Mononuclear cell (primary cell): ENCODE data around the gene RXYLT1. TPM values are rescaled to one million over a fixed set of nuclear protein-coding genes. Genes with fewer than 3 reads are reported as not detected.
A peak's percentile ranks its signal among the peaks of the same experiment; 100 is the strongest.

Experiments used
- H3K27me3 ChIP-seq: 2 replicates; pipeline ENCODE4 v1.6.0; 2011; ENCODE audit warnings: low read length, control low read depth; ENCODE audit not compliant: insufficient read depth
- H3K4me1 ChIP-seq: 2 replicates; pipeline ENCODE4 v1.5.1; 2011; ENCODE audit warnings: mild to moderate bottlenecking, low read length, control low read depth; ENCODE audit not compliant: insufficient read depth
- H3K4me3 ChIP-seq: 2 replicates; pipeline ENCODE4 v1.5.1; 2011; ENCODE audit warnings: mild to moderate bottlenecking, low read length, moderate library complexity
- H3K9me3 ChIP-seq: 2 replicates; pipeline ENCODE4 v1.5.1; 2011; ENCODE audit warnings: low read depth, mild to moderate bottlenecking, control low read depth, low read length
- total RNA-seq: library from RNA; depleted of rRNA; stranded (reverse); fragments of >200 nt; gene quantifications from one replicate; pipeline ENCODE4 v1.2.3, GENCODE V29; 2012

Gene RXYLT1
- total RNA-seq, 1 donor, result 6.2 TPM

GRCh38 chr12:63844391-63845341 is 65.0 kb downstream of the RXYLT1 start, which contains the start of gene SRGAP1:
TSS of gene SRGAP1 (plus strand) at chr12:63844700. CDS start at chr12:63844817, 117 bp downstream.
- Histone ChIP-seq H3K9me3 (no peaks in the 10 kb centered on the region), H3K4me3 (peak within 1 kb of the TSS; percentile 42), H3K4me1 (peaks cover 20% of the 10 kb centered on the region), H3K27me3 (peaks cover 13% of the 10 kb centered on the region)

- H3K27me3 ChIP-seq, result peaks cover 13% of the 10 kb centered on the region
- H3K9me3 ChIP-seq, result no peaks in the 10 kb centered on the region
- peaks cover 20% of the 10 kb centered on the region for H3K4me1 ChIP-seq
- H3K4me3 ChIP-seq, result no peak overlapping the region
Observed at GRCh38 chr12:63845726-63846125, 66.0 kb downstream of the RXYLT1 start.

GRCh38 chr12:63846238-63846967 is 66.7 kb downstream of the RXYLT1 start:
- Histone ChIP-seq H3K27me3 (peaks cover 13% of the 10 kb centered on the region), H3K4me3 (no peak overlapping the region), H3K4me1 (peaks cover 20% of the 10 kb centered on the region), H3K9me3 (no peaks in the 10 kb centered on the region)

GRCh38 chr12:63848450-63848849 is 68.7 kb downstream of the RXYLT1 start:
- Histone ChIP-seq H3K4me3 (no peak overlapping the region), H3K4me1 (peaks cover 16% of the 10 kb centered on the region), H3K9me3 (no peaks in the 10 kb centered on the region), H3K27me3 (peaks cover 13% of the 10 kb centered on the region)

- H3K9me3 ChIP-seq, result no peaks in the 10 kb centered on the region
- H3K4me3 ChIP-seq, result no peak overlapping the region
- H3K4me1 ChIP-seq, result peaks cover 12% of the 10 kb centered on the region
- peaks cover 13% of the 10 kb centered on the region for H3K27me3 ChIP-seq
Observed at GRCh38 chr12:63849106-63849620, 69.5 kb downstream of the RXYLT1 start.

- H3K9me3 ChIP-seq, result no peaks in the 10 kb centered on the region
- no peak overlapping the region for H3K4me3 ChIP-seq
- H3K27me3 ChIP-seq, result peaks cover 11% of the 10 kb centered on the region
- peaks cover 7% of the 10 kb centered on the region for H3K4me1 ChIP-seq
Observed at GRCh38 chr12:63849641-63850040, 69.9 kb downstream of the RXYLT1 start.

- H3K4me1 ChIP-seq, result no peaks in the 10 kb centered on the region
- H3K27me3 ChIP-seq, result no peaks in the 10 kb centered on the region
- H3K9me3 ChIP-seq, result no peaks in the 10 kb centered on the region
- no peak overlapping the region for H3K4me3 ChIP-seq
Observed at GRCh38 chr12:63853978-63854377, 74.3 kb downstream of the RXYLT1 start.

GRCh38 chr12:63855299-63855698 is 75.6 kb downstream of the RXYLT1 start:
- no peak overlapping the region for H3K4me3 ChIP-seq

GRCh38 chr12:63857771-63858670 is 78.3 kb downstream of the RXYLT1 start:
- H3K9me3 ChIP-seq, result no peaks in the 10 kb centered on the region
- no peak overlapping the region for H3K4me3 ChIP-seq
- no peaks in the 10 kb centered on the region for H3K4me1 ChIP-seq
- H3K27me3 ChIP-seq, result no peaks in the 10 kb centered on the region

More at GRCh38 chr12:63855299-63855698, 75.6 kb downstream of the RXYLT1 start:
- H3K27me3 ChIP-seq, result no peaks in the 10 kb centered on the region
- H3K4me1 ChIP-seq, result no peaks in the 10 kb centered on the region
- H3K9me3 ChIP-seq, result no peaks in the 10 kb centered on the region

Other genes starting within 250 kb of the RXYLT1 start
- 1.5 TPM for gene DPY19L2, start 111.4 kb upstream of the RXYLT1 start, total RNA-seq
- gene SRGAP1, start 64.8 kb downstream of the RXYLT1 start, total RNA-seq, result 2.1 TPM